ENCODE measurements around the gene GBA2. TPM values are rescaled to one million over a fixed set of nuclear protein-coding genes. Genes with fewer than 3 reads are reported as not detected.

The GBA2 gene
- total RNA-seq, 1 experiment from 2014 or later: 63.6 TPM

- CTCF ChIA-PET: interaction anchor here (1.8 kb wide), 1 partner anchor 7 kb away, joined by 7 read pairs; no protein-coding TSS in a partner anchor
- POLR2A ChIA-PET: no interaction called here
Observed at GRCh38 chr9:35797311-35798109, 48.5 kb upstream of the GBA2 start.

More at GRCh38 chr9:35797311-35798109, 48.5 kb upstream of the GBA2 start:
- ATAC-seq (no peak), DNase-seq (ENCODE audit: low read depth, low spot score) (no peak)
- TF ChIP-seq POLR2A (IDR thresholded peaks at IDR 0.05; ENCODE audit: borderline replicate concordance, extremely low read depth, insufficient read depth, insufficient read length) (no peak), ELF1 (IDR thresholded peaks at IDR 0.05; ENCODE audit: borderline replicate concordance, low read depth) (no peak), ZBTB33 (IDR thresholded peaks at IDR 0.05; ENCODE audit: extremely low read depth, insufficient replicate concordance, low read length) (no peak), YY1 (IDR thresholded peaks at IDR 0.05; ENCODE audit: extremely low read depth, insufficient replicate concordance, low read depth, low read length) (no peak), SP1 (IDR thresholded peaks at IDR 0.05; ENCODE audit: low read depth) (no peak), ATF3 (IDR thresholded peaks at IDR 0.05) (no peak), TCF7L2 (IDR thresholded peaks at IDR 0.05; ENCODE audit: borderline replicate concordance, extremely low read depth, insufficient read depth, insufficient read length) (no peak), JUND (IDR thresholded peaks at IDR 0.05) (no peak), RAD21 (IDR thresholded peaks at IDR 0.05; ENCODE audit: low read depth) (no peak), FOSL1 (IDR thresholded peaks at IDR 0.05; ENCODE audit: low read depth) (no peak), ZFX (IDR thresholded peaks at IDR 0.05) (no peak), EZH2phosphoT487 (IDR thresholded peaks at IDR 0.05; ENCODE audit: borderline replicate concordance) (no peak)
- Histone ChIP-seq H3K79me2 (ENCODE audit: insufficient read depth, low read length) (no peaks in the 10 kb centered on the region), H3K4me1 (ENCODE audit: control insufficient read depth in 1 of 2, insufficient read depth in 2 of 2, low read length in 2 of 2) (peaks cover 0 to 27% of the 10 kb centered on the region in 2 experiments; a peak in 2 of 4 replicates), H2AFZ (ENCODE audit: low read depth, low read length, poor library complexity, severe bottlenecking) (no peak overlapping the region), H3K9me2 (ENCODE audit: insufficient read depth) (no peaks in the 10 kb centered on the region), H3K4me3 (replicated peaks in 1 of 2; ENCODE audit: low read depth in 1 of 2, low read length in 2 of 2) (no peak overlapping the region), H3K9ac (ENCODE audit: low read length) (no peak overlapping the region), H4K20me1 (ENCODE audit: insufficient read depth) (no peaks in the 10 kb centered on the region), H3K36me3 (ENCODE audit: control insufficient read depth in 1 of 2, insufficient read depth in 2 of 2, low read length in 2 of 2) (0 out of 4 replicates have a peak, but pooled peaks cover 0 to 5% of the 10 kb centered on the region in 2 experiments), H3K27ac (ENCODE audit: low read depth, low read length) (no peak overlapping the region), H3K9me3 (ENCODE audit: control insufficient read depth in 1 of 2, insufficient read depth in 1 of 2, low read depth in 1 of 2, low read length in 2 of 2) (no peaks in the 10 kb centered on the region), H3K4me2 (ENCODE audit: low read length) (no peak overlapping the region), H3K27me3 (ENCODE audit: insufficient read depth, low read length) (no peaks in the 10 kb centered on the region)
- BruUV-seq (replicated peaks): no TSS peak
- RAD21 ChIA-PET (ENCODE audit: low non-redundant PET in 1 of 2, low total read pairs in 2 of 2, uncharacterized antibody in 2 of 2, unreplicated experiment in 2 of 2): interaction anchor here in 1 of 2 experiments (0.6 kb wide), 1 partner anchor 9 kb away, joined by 3 read pairs; no protein-coding TSS in a partner anchor
- intact Hi-C loops (cut with micrococcal nuclease): no loop called here
